Esophagus squamous epithelium (tissue), 5 donors: Measurements from ENCODE around the gene AUTS2. TPM values are rescaled to one million over a fixed set of nuclear protein-coding genes. Genes with fewer than 3 reads are reported as not detected.

Experiments used
- DNase-seq: peaks from one replicate; lab custom pipeline; 2025; lab: John Stamatoyannopoulos, UW
- H3K27ac ChIP-seq, 4 donors: fragments of 200-600 bp; sonication (generic); one replicate each; pipeline ENCODE4 v1.5.1; 2016 to 2019; ENCODE audit warnings: mild to moderate bottlenecking in 1 of 4
- H3K27me3 ChIP-seq, 4 donors: fragments of 200-600 bp; sonication (generic); 1 replicate in 3 of 4; 2 replicates in 1 of 4; pipeline versions ENCODE4 v1.5.1 to v1.6.0; 2017 to 2021; ENCODE audit warnings: antibody characterized with exemption in 1 of 4
- H3K36me3 ChIP-seq, 3 donors: fragments of 200-600 bp; sonication (generic); one replicate each; pipeline ENCODE4 v1.5.1; 2016 to 2019
- H3K4me1 ChIP-seq, 3 donors: fragments of 200-600 bp; sonication (generic); one replicate each; pipeline ENCODE4 v1.5.1; 2017 to 2019
- H3K4me3 ChIP-seq, 4 donors: fragments of 200-600 bp; sonication (generic); 1 replicate in 3 of 4; 2 replicates in 1 of 4; pipeline ENCODE4 v1.5.1; 2016 to 2019; ENCODE audit warnings: mild to moderate bottlenecking in 2 of 4, moderate library complexity in 1 of 4
- H3K9me3 ChIP-seq, 3 donors: fragments of 200-600 bp; sonication (generic); one replicate each; pipeline ENCODE4 v1.5.1; 2016 to 2019
- CTCF ChIP-seq, 6 experiments: fragments of 450-650 bp in 4 of 6; fragments of 200-600 bp in 2 of 6; sonication (generic) in 2 of 6; IDR thresholded peaks; one replicate each; pipeline ENCODE4 v1.5.1; 2016 to 2019; ENCODE audit warnings: antibody characterized with exemption in 6 of 6, mild to moderate bottlenecking in 4 of 6, moderate library complexity in 4 of 6
- POLR2A ChIP-seq, 4 donors: fragments of 450-650 bp; IDR thresholded peaks; one replicate each; pipeline ENCODE4 v1.6.1; 2017; ENCODE audit warnings: antibody characterized with exemption in 4 of 4, mild to moderate bottlenecking in 4 of 4, moderate library complexity in 3 of 4
- WGBS, 2 donors: methylation state at CpG; one replicate each; pipeline ENCODE4 v1.1.5; 2018; 5-methylcytosine and 5-hydroxymethylcytosine counted together
- intact Hi-C: fragments of 100-400 bp; cut with DNase I; formaldehyde crosslinking; loops from one replicate; pipeline ENCODE4 v1.15.0; 2022
- total RNA-seq, 4 donors: library from RNA; depleted of rRNA; stranded (reverse); fragments of >200 nt; gene quantifications; one replicate each; pipeline ENCODE4 v1.1.0, GENCODE V29; 2016
- donor health status: DM: yes; HTN: yes; CAD: no.

The AUTS2 gene
- total RNA-seq, 4 donors from 2014 or later, result 9.5 to 36.2 (median 23.0) TPM

GRCh38 chr7:70448312-70448906 lies 850.1 kb downstream of the AUTS2 start:
- TF ChIP-seq POLR2A (IDR thresholded peaks at IDR 0.05) (no peak), CTCF (IDR thresholded peaks at IDR 0.05) (no peak)
- intact Hi-C loops, result no loop called here
- Histone ChIP-seq H3K4me3 (no peak overlapping the region), H3K4me1 (peaks cover 0 to 11% (median 0%) of the 10 kb centered on the region in 3 donors), H3K36me3 (no peaks in the 10 kb centered on the region), H3K9me3 (no peaks in the 10 kb centered on the region), H3K27me3 (no peaks in the 10 kb centered on the region), H3K27ac (no peak overlapping the region)
- 83 to 87% methylated on average over 4 of the region's 4 CpGs for WGBS, 2 donors
- no peak for DNase-seq

- TF ChIP-seq CTCF (IDR thresholded peaks at IDR 0.05) (no peak), POLR2A (IDR thresholded peaks at IDR 0.05) (no peak)
- intact Hi-C loops, result no loop called here
- Histone ChIP-seq H3K4me3 (no peak overlapping the region), H3K9me3 (no peaks in the 10 kb centered on the region), H3K4me1 (peaks cover 0 to 11% (median 0%) of the 10 kb centered on the region in 3 donors), H3K36me3 (no peaks in the 10 kb centered on the region), H3K27ac (no peak overlapping the region), H3K27me3 (no peaks in the 10 kb centered on the region)
- no peak for DNase-seq
- 73 to 85% methylated on average over 2 of the region's 2 CpGs for WGBS, 2 donors
These were observed 852.5 kb downstream of the AUTS2 start for GRCh38 chr7:70450731-70451130.

- H3K36me3 ChIP-seq, result no peaks in the 10 kb centered on the region
- H3K27ac ChIP-seq, result no peak overlapping the region
- DNase-seq, result no peak
- H3K4me3 ChIP-seq, result no peak overlapping the region
- TF ChIP-seq CTCF (IDR thresholded peaks at IDR 0.05) (no peak), POLR2A (IDR thresholded peaks at IDR 0.05) (no peak)
- H3K27me3 ChIP-seq, result no peaks in the 10 kb centered on the region
- intact Hi-C loops, result no loop called here
- peaks cover 0 to 20% (median 0%) of the 10 kb centered on the region in 3 donors for H3K4me1 ChIP-seq
- WGBS, 2 donors, result 82 to 86% methylated on average over 2 of the region's 2 CpGs
- no peaks in the 10 kb centered on the region for H3K9me3 ChIP-seq
These were observed 857.6 kb downstream of the AUTS2 start for GRCh38 chr7:70455925-70456324.

GRCh38 chr7:70456719-70457118 lies 858.4 kb downstream of the AUTS2 start:
- H3K27ac ChIP-seq, result no peak overlapping the region
- TF ChIP-seq POLR2A (IDR thresholded peaks at IDR 0.05) (no peak), CTCF (IDR thresholded peaks at IDR 0.05) (no peak)
- WGBS, 2 donors, result 88% methylated on average over 4 of the region's 4 CpGs; no CpG with 5 or more reads in 1 of the 2 donors
- no peak overlapping the region for H3K4me3 ChIP-seq
- H3K9me3 ChIP-seq, result no peaks in the 10 kb centered on the region
- intact Hi-C loops, result no loop called here
- peaks cover 0 to 20% (median 0%) of the 10 kb centered on the region in 3 donors for H3K4me1 ChIP-seq
- no peak for DNase-seq
- H3K27me3 ChIP-seq, result no peaks in the 10 kb centered on the region
- H3K36me3 ChIP-seq, result no peaks in the 10 kb centered on the region

- Histone ChIP-seq H3K4me1 (peaks cover 0 to 20% (median 0%) of the 10 kb centered on the region in 3 donors), H3K36me3 (no peaks in the 10 kb centered on the region), H3K9me3 (no peaks in the 10 kb centered on the region), H3K4me3 (no peak overlapping the region), H3K27ac (no peak overlapping the region), H3K27me3 (no peaks in the 10 kb centered on the region)
- TF ChIP-seq POLR2A (IDR thresholded peaks at IDR 0.05) (no peak), CTCF (IDR thresholded peaks at IDR 0.05) (no peak)
- WGBS, 2 donors, result 79 to 89% methylated on average over 3 of the region's 3 CpGs
- DNase-seq, result no peak
- intact Hi-C loops, result no loop called here
These were observed 859.2 kb downstream of the AUTS2 start for GRCh38 chr7:70457482-70457881.
